H9 (cell line): Measurements from ENCODE around the gene KLHL21. TPM values are rescaled to one million over a fixed set of nuclear protein-coding genes. Genes with fewer than 3 reads are reported as not detected.

Experiments used
- DNase-seq: peaks from one replicate; pipeline ENCODE4 v3.0.0-alpha.2; 2017
- H2AFZ ChIP-seq: one replicate; pipeline ENCODE4 v1.6.1; 2013; ENCODE audit warnings: mild to moderate bottlenecking, low read length, control low read depth, moderate library complexity
- H2AK5ac ChIP-seq: 2 replicates; pipeline ENCODE4 v1.6.1; 2013; ENCODE audit warnings: low read length, control low read depth, mixed read lengths; ENCODE audit not compliant: insufficient read length
- H2BK120ac ChIP-seq: one replicate; pipeline ENCODE4 v1.6.1; 2013; ENCODE audit warnings: low read depth, mild to moderate bottlenecking, low read length, control low read depth, inconsistent platforms; ENCODE audit not compliant: poor library complexity, severe bottlenecking
- H2BK12ac ChIP-seq: 2 replicates; pipeline ENCODE4 v1.6.1; 2013; ENCODE audit warnings: low read length, control low read depth, mixed read lengths, low read depth; ENCODE audit not compliant: insufficient read length
- H2BK15ac ChIP-seq: 2 replicates; pipeline ENCODE4 v1.6.1; 2013; ENCODE audit warnings: low read depth, low read length, control low read depth
- H2BK20ac ChIP-seq: one replicate; pipeline ENCODE4 v1.6.1; 2013; ENCODE audit warnings: low read depth, mild to moderate bottlenecking, low read length, control low read depth, inconsistent platforms; ENCODE audit not compliant: poor library complexity, severe bottlenecking
- H2BK5ac ChIP-seq: 2 replicates; pipeline ENCODE4 v1.6.1; 2013; ENCODE audit warnings: low read length, control low read depth, mixed read lengths; ENCODE audit not compliant: insufficient read length
- H3K14ac ChIP-seq: 2 replicates; pipeline ENCODE4 v1.6.1; 2013; ENCODE audit warnings: low read length, control low read depth; ENCODE audit not compliant: insufficient read depth
- H3K18ac ChIP-seq: 2 replicates; pipeline ENCODE4 v1.6.1; 2013; ENCODE audit warnings: low read depth, mild to moderate bottlenecking, mixed read lengths, low read length, control low read depth; ENCODE audit not compliant: insufficient read length
- H3K23ac ChIP-seq: 2 replicates; pipeline ENCODE4 v1.6.1; 2013; ENCODE audit warnings: low read length, control low read depth, mixed read lengths, low read depth; ENCODE audit not compliant: insufficient read length
- H3K23me2 ChIP-seq: 2 replicates; pipeline ENCODE4 v1.6.1; 2013; ENCODE audit warnings: low read depth, mild to moderate bottlenecking, mixed read lengths, low read length, control low read depth; ENCODE audit not compliant: insufficient read length, poor library complexity, severe bottlenecking
- H3K27ac ChIP-seq: 2 replicates; pipeline ENCODE4 v1.5.1; 2013; ENCODE audit warnings: low read length, control low read depth, mixed read lengths, low read depth; ENCODE audit not compliant: insufficient read length
- H3K27me3 ChIP-seq: 2 replicates; pipeline ENCODE4 v1.6.1; 2013; ENCODE audit warnings: low read length, control low read depth, inconsistent platforms; ENCODE audit not compliant: insufficient read depth
- H3K4ac ChIP-seq: 2 replicates; pipeline ENCODE4 v1.6.1; 2013; ENCODE audit warnings: low read depth, mild to moderate bottlenecking, control low read depth, inconsistent platforms, low read length, moderate library complexity
- H3K4me1 ChIP-seq: 2 replicates; pipeline ENCODE4 v1.6.1; 2013; ENCODE audit warnings: low read length, control low read depth, inconsistent platforms; ENCODE audit not compliant: insufficient read depth
- H3K4me2 ChIP-seq: 2 replicates; pipeline ENCODE4 v1.6.1; 2013; ENCODE audit warnings: low read length, control low read depth, mixed read lengths; ENCODE audit not compliant: insufficient read length, insufficient read depth
- H3K56ac ChIP-seq: 2 replicates; pipeline ENCODE4 v1.6.1; 2013; ENCODE audit warnings: low read depth, mild to moderate bottlenecking, mixed read lengths, low read length, control low read depth; ENCODE audit not compliant: insufficient read length
- H3K79me1 ChIP-seq: 2 replicates; pipeline ENCODE4 v1.6.1; 2013; ENCODE audit warnings: low read depth, mild to moderate bottlenecking, moderate library complexity, low read length, control low read depth, inconsistent platforms; ENCODE audit not compliant: insufficient read depth, poor library complexity, severe bottlenecking
- H3K79me2 ChIP-seq: 2 replicates; pipeline ENCODE4 v1.6.1; 2013; ENCODE audit warnings: low read length, control low read depth, inconsistent platforms; ENCODE audit not compliant: insufficient read depth
- H3K9ac ChIP-seq: 2 replicates; pipeline ENCODE4 v1.6.1; 2013; ENCODE audit warnings: low read length, control low read depth, mixed read lengths; ENCODE audit not compliant: insufficient read length; ENCODE audit errors: extremely low read depth
- H3K9me3 ChIP-seq: one replicate; pipeline ENCODE4 v1.6.1; 2013; ENCODE audit warnings: low read depth, low read length, inconsistent platforms; ENCODE audit not compliant: control insufficient read depth
- H3T11ph ChIP-seq: one replicate; pipeline ENCODE4 v1.6.1; 2013; ENCODE audit warnings: mild to moderate bottlenecking, low read length, control low read depth, inconsistent platforms
- H4K20me1 ChIP-seq: one replicate; pipeline ENCODE4 v1.6.1; 2013; ENCODE audit not compliant: control insufficient read depth, insufficient read length, insufficient read depth
- H4K5ac ChIP-seq: 2 replicates; pipeline ENCODE4 v1.6.1; 2013; ENCODE audit warnings: low read depth, mild to moderate bottlenecking, mixed read lengths, low read length, control low read depth; ENCODE audit not compliant: insufficient read length
- H4K8ac ChIP-seq: replicated peaks from 2 replicates; pipeline ENCODE4 v1.6.1; 2013; ENCODE audit warnings: low read length, control low read depth, mixed read lengths, low read depth; ENCODE audit not compliant: insufficient read length
- H4K91ac ChIP-seq: 2 replicates; pipeline ENCODE4 v1.6.1; 2013; ENCODE audit warnings: low read depth, mild to moderate bottlenecking, moderate library complexity, mixed read lengths, low read length, control low read depth; ENCODE audit not compliant: insufficient read length
- H3K27ac Mint-ChIP-seq, 3 experiments: 2 replicates in 2 of 3; 3 replicates in 1 of 3; pipeline ENCODE4 v1.8.0; 2020 to 2021; ENCODE audit warnings: mixed read lengths in 3 of 3, mild to moderate bottlenecking in 1 of 3, moderate library complexity in 1 of 3
- H3K27me3 Mint-ChIP-seq: 2 replicates; pipeline ENCODE4 v1.8.0; 2021; ENCODE audit warnings: low read depth, mild to moderate bottlenecking, moderate library complexity, mixed read lengths
- H3K36me3 Mint-ChIP-seq, 3 experiments: 2 replicates in 2 of 3; 3 replicates in 1 of 3; pipeline ENCODE4 v1.8.0; 2020 to 2021; ENCODE audit warnings: low read depth in 3 of 3, mixed read lengths in 3 of 3; ENCODE audit not compliant: insufficient read depth in 1 of 3
- H3K4me1 Mint-ChIP-seq, 2 experiments: 2 replicates each; pipeline ENCODE4 v1.8.0; 2020; ENCODE audit warnings: mixed read lengths in 2 of 2
- H3K4me3 Mint-ChIP-seq, 2 experiments: 2 replicates in 1 of 2; 3 replicates in 1 of 2; pipeline ENCODE4 v1.8.0; 2020 to 2021; ENCODE audit warnings: mild to moderate bottlenecking in 2 of 2, mixed read lengths in 2 of 2, moderate library complexity in 1 of 2
- H3K9me3 Mint-ChIP-seq, 2 experiments: 2 replicates in 1 of 2; 3 replicates in 1 of 2; pipeline ENCODE4 v1.8.0; 2020; ENCODE audit warnings: mild to moderate bottlenecking in 2 of 2, mixed read lengths in 2 of 2, moderate library complexity in 1 of 2
- CTCF ChIP-seq: fragments of 200-600 bp; sonication (generic); conservative IDR thresholded peaks from 3 replicates; pipeline ENCODE4 v1.8.0; 2021; ENCODE audit warnings: antibody characterized with exemption, mild to moderate bottlenecking
- WGBS: extraction: QIAGEN DNeasy Blood & Tissue Kit; methylation state at CpG from one replicate; pipeline ENCODE4 v1.1.7; 2013; ENCODE audit warnings: missing lambda C conversion rate, low lambda C conversion rate, mixed read lengths; ENCODE audit not compliant: insufficient read length; ENCODE audit errors: extremely low coverage; 5-methylcytosine and 5-hydroxymethylcytosine counted together
- total RNA-seq: library from RNA; stranded (reverse); gene quantifications from 2 replicates; pipeline ENCODE4 v1.2.1, GENCODE V29; 2021

KLHL21 gene
- total RNA-seq, 1 experiment from 2014 or later: 31.9 TPM

- no peaks in the 10 kb centered on the region for H4K20me1 ChIP-seq
- H2BK120ac ChIP-seq: no peak overlapping the region
- no peak overlapping the region for H3K56ac ChIP-seq
- no CpG with 5 or more reads among the region's 10 CpGs for WGBS
- H3K14ac ChIP-seq: no peak overlapping the region
- DNase-seq: no peak
- no peak overlapping the region for H2BK5ac ChIP-seq
- no peak overlapping the region for H3K4ac ChIP-seq
- H3T11ph ChIP-seq: no peak overlapping the region
- no peaks in the 10 kb centered on the region for H3K4me1 ChIP-seq
- Mint-ChIP-seq H3K9me3 (no peaks in the 10 kb centered on the region), H3K27ac (no peak overlapping the region), H3K4me3 (no peak overlapping the region), H3K27me3 (no peaks in the 10 kb centered on the region; the same call in 1 of the 2 replicates), H3K4me1 (no peaks in the 10 kb centered on the region), H3K36me3 (peaks cover 44 to 87% (median 77%) of the 10 kb centered on the region in 3 experiments)
- H4K8ac ChIP-seq: no peak overlapping the region
- H3K18ac ChIP-seq: no peak overlapping the region
- no peak overlapping the region for H3K23ac ChIP-seq
- H3K23me2 ChIP-seq: no peaks in the 10 kb centered on the region
- H2BK12ac ChIP-seq: no peak overlapping the region
- H3K9ac ChIP-seq: no peak overlapping the region
- no peak overlapping the region for H3K4me2 ChIP-seq
- TF ChIP-seq CTCF: no peak
- H3K79me2 ChIP-seq: no peaks in the 10 kb centered on the region
- no peak overlapping the region for H2AFZ ChIP-seq
- no peaks in the 10 kb centered on the region for H3K9me3 ChIP-seq
- no peak overlapping the region for H3K27ac ChIP-seq
- H2AK5ac ChIP-seq: no peak overlapping the region
- H2BK20ac ChIP-seq: no peak overlapping the region
- no peaks in the 10 kb centered on the region for H3K79me1 ChIP-seq
- no peaks in the 10 kb centered on the region for H3K27me3 ChIP-seq
- H4K91ac ChIP-seq: no peak overlapping the region
- no peak overlapping the region for H4K5ac ChIP-seq
- no peak overlapping the region for H2BK15ac ChIP-seq
Measured at GRCh38 chr1:6545276-6546112, 57.2 kb downstream of the KLHL21 start.
